GM12878 (cell line): Measurements from ENCODE around the gene EMP2.

Experiments
- CEBPZ ChIP-seq: fragments of 150-350 bp; IDR thresholded peaks from 2 replicates; pipeline ENCODE4 v1.6.1; 2016; ENCODE audit warnings: low read depth, low read length
- CTCF ChIP-seq, 3 experiments: IDR thresholded peaks in 2 of 3; conservative IDR thresholded peaks in 1 of 3; 2 replicates each; pipeline ENCODE4 v1.5.1; 2011; ENCODE audit warnings: low read depth in 3 of 3, low read length in 3 of 3, mild to moderate bottlenecking in 3 of 3, control low read depth in 2 of 3, moderate library complexity in 2 of 3, inconsistent platforms in 1 of 3, mixed read lengths in 1 of 3; ENCODE audit not compliant: control insufficient read depth in 2 of 3, insufficient read depth in 1 of 3; ENCODE audit errors: extremely low read depth in 1 of 3
- GABPA ChIP-seq: IDR thresholded peaks from 2 replicates; pipeline ENCODE4 v1.6.1; 2014; ENCODE audit warnings: antibody characterized with exemption, low read depth, mild to moderate bottlenecking, inconsistent platforms
- MXI1 ChIP-seq: fragments of 150-350 bp; IDR thresholded peaks from 2 replicates; pipeline ENCODE4 v1.6.1; 2011; ENCODE audit warnings: low read depth, mild to moderate bottlenecking, inconsistent platforms, low read length, improper control_type of control experiment
- POLR2A ChIP-seq: IDR thresholded peaks from 2 replicates; pipeline ENCODE4 v1.6.1; 2011; ENCODE audit warnings: low read depth, mild to moderate bottlenecking, low read length
- POU2F2 ChIP-seq: IDR thresholded peaks from 3 replicates; pipeline ENCODE4 v1.6.1; 2011; ENCODE audit warnings: low read depth, mild to moderate bottlenecking, low read length, borderline replicate concordance
- RAD51 ChIP-seq: fragments of 450-650 bp; IDR thresholded peaks from 2 replicates; pipeline ENCODE4 v1.6.1; 2016; ENCODE audit warnings: moderate library complexity, mild to moderate bottlenecking, inconsistent platforms
- YBX1 ChIP-seq: fragments of 450-650 bp; IDR thresholded peaks from 2 replicates; pipeline ENCODE4 v1.6.1; 2016; ENCODE audit warnings: antibody characterized with exemption
- ZBTB33 ChIP-seq: fragments of 450-650 bp; IDR thresholded peaks from 2 replicates; pipeline ENCODE4 v1.6.1; 2017; ENCODE audit warnings: mild to moderate bottlenecking
- ZSCAN29 ChIP-seq: fragments of 450-650 bp; IDR thresholded peaks from 2 replicates; pipeline ENCODE4 v1.6.1; 2017; ENCODE audit warnings: mild to moderate bottlenecking, moderate library complexity

- TF ChIP-seq YBX1, result no peak
- no peak for TF ChIP-seq POU2F2
- no peak for TF ChIP-seq ZSCAN29
- no peak for TF ChIP-seq CEBPZ
- no peak for TF ChIP-seq MXI1
- TF ChIP-seq ZBTB33, result no peak
- no peak for TF ChIP-seq GABPA
- no peak for TF ChIP-seq RAD51
- no peak for TF ChIP-seq CTCF (IDR thresholded peaks at IDR 0.05 in 2 of 3, conservative IDR thresholded peaks at IDR 0.05 in 1 of 3; ENCODE audit: control insufficient read depth in 2 of 3, extremely low read depth in 1 of 3, insufficient read depth in 1 of 3, low read depth in 3 of 3, low read length in 3 of 3)
- TF ChIP-seq POLR2A, result no peak
These were observed 34.3 kb upstream of the EMP2 start for GRCh38 chr16:10614685-10615084.
